HL-60 (cell line): ENCODE data around the gene EFNB1.

Source experiments
- DNase-seq, 2 experiments: peaks; one replicate each; pipeline ENCODE4 v3.0.0-alpha.2; 2010 to 2020; ENCODE audit warnings: low read depth in 1 of 2, low spot score in 1 of 2
- H3K27ac ChIP-seq: fragments of 250-450 bp; sonication (Bioruptor Pico); replicated peaks from 2 replicates; pipeline ENCODE4 v1.5.1; 2020; ENCODE audit warnings: mild to moderate bottlenecking, moderate library complexity
- H3K27me3 ChIP-seq: fragments of 250-450 bp; sonication (Bioruptor Pico); 2 replicates; pipeline ENCODE4 v1.5.1; 2021; ENCODE audit warnings: mild to moderate bottlenecking, moderate library complexity; ENCODE audit not compliant: insufficient read depth, poor library complexity, severe bottlenecking
- H3K4me3 ChIP-seq: replicated peaks from 2 replicates; pipeline ENCODE4 v1.5.1; 2011; ENCODE audit warnings: mild to moderate bottlenecking, control low read depth, low read length; ENCODE audit not compliant: insufficient read depth
- CTCF ChIP-seq: IDR thresholded peaks from one replicate; pipeline ENCODE4 v1.5.1; 2011; ENCODE audit warnings: low read length, control low read depth, inconsistent platforms; ENCODE audit not compliant: insufficient read depth
- GABPA ChIP-seq: IDR thresholded peaks from 2 replicates; pipeline ENCODE4 v1.6.1; 2012; ENCODE audit warnings: low read depth
- POLR2AphosphoS5 ChIP-seq: IDR thresholded peaks from 2 replicates; pipeline ENCODE4 v1.6.1; 2012; ENCODE audit warnings: low read depth
- REST ChIP-seq: IDR thresholded peaks from 2 replicates; pipeline ENCODE4 v1.6.1; 2012; ENCODE audit warnings: low read depth; ENCODE audit not compliant: insufficient replicate concordance
- SPI1 ChIP-seq: IDR thresholded peaks from 2 replicates; pipeline ENCODE4 v1.6.1; 2012; ENCODE audit warnings: low read depth, mild to moderate bottlenecking, borderline replicate concordance

The EFNB1 gene

GRCh38 chrX:68846536-68846935, 17.7 kb downstream of the EFNB1 start:
- TF ChIP-seq POLR2AphosphoS5 (no peak), CTCF (no peak), GABPA (no peak), REST (no peak), SPI1 (no peak)
- Histone ChIP-seq H3K4me3 (no peak overlapping the region), H3K27ac (no peak overlapping the region), H3K27me3 (no peaks in the 10 kb centered on the region)
- DNase-seq, result no peak

- TF ChIP-seq CTCF (no peak), REST (no peak), SPI1 (no peak), GABPA (no peak), POLR2AphosphoS5 (no peak)
- no peak overlapping the region for H3K27ac ChIP-seq
- H3K4me3 ChIP-seq, result no peak overlapping the region
- no peaks in the 10 kb centered on the region for H3K27me3 ChIP-seq
- DNase-seq, result no peak
These were observed 18.4 kb downstream of the EFNB1 start for GRCh38 chrX:68847172-68847571.

- no peak for DNase-seq
- Histone ChIP-seq H3K4me3 (no peak overlapping the region), H3K27ac (no peak overlapping the region), H3K27me3 (no peaks in the 10 kb centered on the region)
- no peak for TF ChIP-seq GABPA
- TF ChIP-seq SPI1, result no peak
- no peak for TF ChIP-seq POLR2AphosphoS5
- no peak for TF ChIP-seq REST
- no peak for TF ChIP-seq CTCF
These were observed 19.5 kb downstream of the EFNB1 start for GRCh38 chrX:68848189-68848940.
